GM23248 (cell line): ENCODE data around the gene LMOD1.

ENCODE experiments used
- EZH2 ChIP-seq: fragments of 200-600 bp; sonication (generic); IDR thresholded peaks from 2 replicates; pipeline ENCODE4 v1.6.1; 2018; ENCODE audit warnings: antibody characterized with exemption, mild to moderate bottlenecking; ENCODE audit not compliant: insufficient read depth, poor library complexity, severe bottlenecking
- EZH2phosphoT487 ChIP-seq: fragments of 200-600 bp; sonication (generic); IDR thresholded peaks from 2 replicates; pipeline ENCODE4 v1.6.1; 2018; ENCODE audit warnings: antibody characterized with exemption, moderate library complexity, mild to moderate bottlenecking, low read depth; ENCODE audit not compliant: insufficient read depth

DNA sequence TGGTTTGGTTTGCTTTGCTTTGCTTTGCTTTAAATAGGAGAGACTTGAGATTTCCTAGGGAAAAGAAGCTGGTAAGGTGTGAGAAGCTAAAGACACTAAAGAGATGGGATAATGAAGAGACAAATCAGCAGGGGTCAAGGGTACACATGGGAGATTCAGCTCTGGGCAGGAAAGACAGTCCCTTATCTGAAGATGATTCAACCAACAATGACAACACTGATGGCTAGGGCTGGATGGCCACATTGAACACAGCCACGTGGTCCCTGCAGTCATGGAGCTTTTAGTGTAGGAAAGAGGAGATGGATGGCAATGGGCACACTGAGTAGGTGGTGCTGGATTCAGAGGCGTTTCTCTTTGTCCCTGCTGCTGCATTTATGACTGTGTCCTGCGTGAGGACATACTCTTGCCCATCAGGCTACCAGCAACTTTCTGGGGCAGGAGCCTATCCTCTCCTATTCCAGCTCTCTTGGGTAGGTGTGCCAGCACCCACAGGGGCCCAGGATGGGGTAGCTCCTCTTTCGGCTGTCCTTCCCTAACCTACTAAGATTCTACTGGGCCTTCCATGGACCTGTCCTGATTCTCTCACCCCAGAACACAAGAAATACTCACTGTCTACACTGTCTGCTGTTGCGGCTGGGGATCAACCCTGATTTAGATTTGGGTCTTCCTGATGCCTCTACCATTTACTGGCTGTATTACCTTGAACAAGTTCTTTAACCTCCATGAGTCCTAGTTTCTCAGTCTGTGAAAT lies 59.1 kb downstream of the LMOD1 start:
- no peak for TF ChIP-seq EZH2
- TF ChIP-seq EZH2phosphoT487, result no peak
